Measurements from ENCODE around the gene DNMBP. TPM values are rescaled to one million over a fixed set of nuclear protein-coding genes. Genes with fewer than 3 reads are reported as not detected.
A peak's percentile ranks its signal among the peaks of the same experiment; 100 is the strongest.

Gene DNMBP
- total RNA-seq, 3 donors from 2014 or later: 37.1 to 60.0 (median 48.3) TPM

DNA sequence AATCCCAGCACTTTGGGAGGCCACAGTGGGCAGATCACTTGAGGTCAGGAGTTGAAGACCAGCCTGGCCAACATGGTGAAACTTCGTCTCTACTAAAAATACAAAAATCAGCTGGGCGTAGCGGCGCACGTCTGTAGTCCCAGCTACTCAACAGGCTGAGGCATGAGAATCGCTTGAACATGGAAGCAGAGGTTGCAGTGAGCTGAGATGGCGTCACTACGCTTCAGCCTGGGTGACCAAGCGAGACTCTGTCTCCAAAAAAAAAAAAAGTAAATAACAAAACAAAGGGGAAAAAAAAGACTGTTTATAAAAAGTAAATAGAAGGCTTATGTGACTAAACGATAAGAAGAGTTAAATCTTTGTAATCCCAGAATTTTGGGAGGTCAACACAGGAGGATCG lies 15.0 kb upstream of the DNMBP start:
- H3K4me3 ChIP-seq: no peak overlapping the region
- peaks cover 7% of the 10 kb centered on the region for H3K9me3 ChIP-seq
- TF ChIP-seq, protein P1, sequence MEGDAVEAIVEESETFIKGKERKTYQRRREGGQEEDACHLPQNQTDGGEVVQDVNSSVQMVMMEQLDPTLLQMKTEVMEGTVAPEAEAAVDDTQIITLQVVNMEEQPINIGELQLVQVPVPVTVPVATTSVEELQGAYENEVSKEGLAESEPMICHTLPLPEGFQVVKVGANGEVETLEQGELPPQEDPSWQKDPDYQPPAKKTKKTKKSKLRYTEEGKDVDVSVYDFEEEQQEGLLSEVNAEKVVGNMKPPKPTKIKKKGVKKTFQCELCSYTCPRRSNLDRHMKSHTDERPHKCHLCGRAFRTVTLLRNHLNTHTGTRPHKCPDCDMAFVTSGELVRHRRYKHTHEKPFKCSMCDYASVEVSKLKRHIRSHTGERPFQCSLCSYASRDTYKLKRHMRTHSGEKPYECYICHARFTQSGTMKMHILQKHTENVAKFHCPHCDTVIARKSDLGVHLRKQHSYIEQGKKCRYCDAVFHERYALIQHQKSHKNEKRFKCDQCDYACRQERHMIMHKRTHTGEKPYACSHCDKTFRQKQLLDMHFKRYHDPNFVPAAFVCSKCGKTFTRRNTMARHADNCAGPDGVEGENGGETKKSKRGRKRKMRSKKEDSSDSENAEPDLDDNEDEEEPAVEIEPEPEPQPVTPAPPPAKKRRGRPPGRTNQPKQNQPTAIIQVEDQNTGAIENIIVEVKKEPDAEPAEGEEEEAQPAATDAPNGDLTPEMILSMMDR (IDR thresholded peaks at IDR 0.05): no peak
- intact Hi-C loops (cut with DNase I, micrococcal nuclease): no loop called here
- no peaks in the 10 kb centered on the region for H3K4me1 ChIP-seq (ENCODE audit: low read depth)
- ATAC-seq (no peak), DNase-seq (no peak)
- H3K36me3 ChIP-seq (ENCODE audit: low read depth): no peaks in the 10 kb centered on the region

DNA sequence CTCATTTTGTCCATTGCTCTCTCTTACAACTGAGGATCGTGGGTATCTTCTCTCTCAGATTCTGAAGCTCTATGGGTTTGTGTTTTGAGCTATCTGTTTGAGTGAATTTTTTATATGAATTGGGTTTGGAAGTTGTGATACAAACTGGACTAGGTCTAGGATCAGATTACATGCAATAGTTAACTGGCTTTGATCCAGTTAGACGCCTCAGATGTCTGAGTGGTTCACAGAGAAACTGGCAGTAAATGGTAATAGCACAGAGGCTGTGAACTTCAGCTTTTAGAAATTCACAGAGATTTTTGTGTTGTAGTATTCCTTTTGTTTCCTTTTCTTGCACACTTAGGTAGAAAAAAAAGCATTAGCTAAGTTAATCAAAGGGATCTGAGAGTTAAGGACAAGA lies 12.7 kb upstream of the DNMBP start:
- H3K36me3 ChIP-seq (ENCODE audit: low read depth): no peaks in the 10 kb centered on the region
- DNase-seq (no peak), ATAC-seq (no peak)
- H3K4me3 ChIP-seq: no peak overlapping the region
- TF ChIP-seq, protein P1 (IDR thresholded peaks at IDR 0.05): no peak
- intact Hi-C loops (cut with DNase I, micrococcal nuclease): no loop called here
- H3K4me1 ChIP-seq (ENCODE audit: low read depth): no peaks in the 10 kb centered on the region
- no peaks in the 10 kb centered on the region for H3K9me3 ChIP-seq

GRCh38 chr10:100021322-100021721 lies 11.6 kb upstream of the DNMBP start:
- no peak for DNase-seq
- intact Hi-C loops (cut with DNase I, micrococcal nuclease): no loop called here
- Histone ChIP-seq H3K4me1 (ENCODE audit: low read depth) (no peaks in the 10 kb centered on the region), H3K36me3 (ENCODE audit: low read depth) (no peaks in the 10 kb centered on the region), H3K4me3 (no peak overlapping the region), H3K9me3 (no peaks in the 10 kb centered on the region)
- no peak for ATAC-seq
- TF ChIP-seq, protein P1 (IDR thresholded peaks at IDR 0.05): no peak

GRCh38 chr10:100020886-100021253 lies 11.1 kb upstream of the DNMBP start:
- DNase-seq (no peak), ATAC-seq (no peak)
- TF ChIP-seq, protein P1 (IDR thresholded peaks at IDR 0.05): no peak
- Histone ChIP-seq H3K4me3 (no peak overlapping the region), H3K4me1 (ENCODE audit: low read depth) (no peaks in the 10 kb centered on the region), H3K36me3 (ENCODE audit: low read depth) (no peaks in the 10 kb centered on the region), H3K9me3 (no peaks in the 10 kb centered on the region)
- intact Hi-C loops (cut with DNase I, micrococcal nuclease): no loop called here

GRCh38 chr10:100020142-100020885 lies 10.6 kb upstream of the DNMBP start:
- Histone ChIP-seq H3K4me3 (no peak overlapping the region), H3K9me3 (no peaks in the 10 kb centered on the region), H3K36me3 (ENCODE audit: low read depth) (no peaks in the 10 kb centered on the region), H3K4me1 (ENCODE audit: low read depth) (no peaks in the 10 kb centered on the region)
- TF ChIP-seq, protein P1 (IDR thresholded peaks at IDR 0.05): no peak
- intact Hi-C loops (cut with DNase I, micrococcal nuclease): no loop called here
- DNase-seq (no peak), ATAC-seq (peak; percentile 72)

GRCh38 chr10:100019787-100020141 lies 10.0 kb upstream of the DNMBP start:
- Histone ChIP-seq H3K9me3 (no peaks in the 10 kb centered on the region), H3K36me3 (ENCODE audit: low read depth) (no peaks in the 10 kb centered on the region), H3K4me1 (ENCODE audit: low read depth) (no peaks in the 10 kb centered on the region), H3K4me3 (no peak overlapping the region)
- intact Hi-C loops (cut with DNase I, micrococcal nuclease): no loop called here
- ATAC-seq (peak; percentile 58), DNase-seq (no peak)
- TF ChIP-seq, protein P1 (IDR thresholded peaks at IDR 0.05): no peak
